K562 (cell line): ENCODE results near the gene GPRIN2. TPM values are rescaled to one million over a fixed set of nuclear protein-coding genes. Genes with fewer than 3 reads are reported as not detected.

Experiments used
- ATAC-seq: fragments of 200-7000 bp; cut with Tn5 transposase; 3 replicates; pipeline ENCODE4 v1.9.1; 2020; ENCODE audit warnings: moderate library complexity
- BruUV-seq: library from RNA; stranded (reverse); fragments of 400-500 nt; replicated peaks from 2 replicates; lab custom pipeline; 2021; lab: Mats Ljungman, UMichigan
- CTCF ChIA-PET: fragments of 300-600 bp; formaldehyde crosslinking; extraction: SDS; loops from one replicate; lab custom pipeline; 2021; ENCODE audit warnings: low intra/inter-chr PET ratio; lab: Yijun Ruan, JAX
- POLR2A ChIA-PET: fragments of 300-600, 350-650 bp; sonication (Branson Sonifier 250); formaldehyde crosslinking; extraction: SDS; loops from one replicate; lab custom pipeline; 2021; ENCODE audit warnings: antibody characterized with exemption, inconsistent platforms; lab: Yijun Ruan, JAX
- DNase-seq, 4 experiments: peaks; one replicate each; pipeline versions ENCODE4 v3.0.0 to v3.0.0-alpha.2; 2011 to 2018; ENCODE audit warnings: low spot score in 3 of 4, mixed read lengths in 3 of 4; ENCODE audit errors: extremely low read depth in 1 of 4
- FAIRE-seq: peaks from 2 replicates; lab custom pipeline; 2011; peaks lifted over from hg19 to GRCh38; lab: Jason Lieb, UNC
- H2AFZ ChIP-seq: 2 replicates; pipeline ENCODE4 v1.6.0; 2011; ENCODE audit warnings: low read depth, low read length, control low read depth, inconsistent platforms
- H3K27ac ChIP-seq: fragments of 200-600 bp; 3 replicates; pipeline ENCODE4 v1.8.0; 2011; ENCODE audit warnings: low read depth, mild to moderate bottlenecking, control low read depth, inconsistent platforms, low read length, moderate library complexity, mixed read lengths; ENCODE audit errors: extremely low read depth
- H3K27me3 ChIP-seq, 2 experiments: fragments of 300-600 bp in 1 of 2; 2 replicates in 1 of 2; 3 replicates in 1 of 2; pipeline versions ENCODE4 v1.6.0 to v1.8.0; 2011; ENCODE audit warnings: inconsistent platforms in 2 of 2, low read length in 2 of 2, mild to moderate bottlenecking in 1 of 2, mixed read lengths in 1 of 2, moderate library complexity in 1 of 2; ENCODE audit not compliant: control insufficient read depth in 2 of 2, insufficient read depth in 2 of 2
- H3K36me3 ChIP-seq: fragments of 300-600 bp; 3 replicates; pipeline ENCODE4 v1.8.0; 2011; ENCODE audit warnings: mild to moderate bottlenecking, low read length, inconsistent platforms; ENCODE audit not compliant: control insufficient read depth, insufficient read depth
- H3K4me1 ChIP-seq, 2 experiments: fragments of 200-600 bp in 1 of 2; replicated peaks in 1 of 2; 2 replicates in 1 of 2; 3 replicates in 1 of 2; pipeline versions ENCODE4 v1.5.1 to v1.8.0; 2011; ENCODE audit warnings: inconsistent platforms in 2 of 2, low read length in 2 of 2, mild to moderate bottlenecking in 1 of 2, mixed read lengths in 1 of 2, moderate library complexity in 1 of 2; ENCODE audit not compliant: control insufficient read depth in 2 of 2, insufficient read depth in 2 of 2
- H3K4me2 ChIP-seq: 2 replicates; pipeline ENCODE4 v1.6.1; 2011; ENCODE audit warnings: low read length, control low read depth, inconsistent platforms, mixed read lengths; ENCODE audit not compliant: insufficient read depth
- H3K4me3 ChIP-seq: fragments of 200-600 bp; sonication (generic), shearing (Covaris generic); 2 replicates; pipeline ENCODE4 v1.5.1; 2016; ENCODE audit warnings: control low read depth, inconsistent platforms
- H3K79me2 ChIP-seq: fragments of 200-600 bp; 3 replicates; pipeline ENCODE4 v1.8.0; 2011; ENCODE audit warnings: low read length, inconsistent platforms; ENCODE audit not compliant: control insufficient read depth, insufficient read depth
- H3K9ac ChIP-seq, 2 experiments: 2 replicates each; pipeline versions ENCODE4 v1.6.0 to v1.6.1; 2011; ENCODE audit warnings: low read depth in 2 of 2, low read length in 2 of 2, control low read depth in 1 of 2, inconsistent platforms in 1 of 2, mild to moderate bottlenecking in 1 of 2, mixed read lengths in 1 of 2; ENCODE audit not compliant: insufficient read depth in 1 of 2
- H3K9me1 ChIP-seq: one replicate; pipeline ENCODE4 v1.6.0; 2011; ENCODE audit warnings: inconsistent platforms, mild to moderate bottlenecking, low read length, moderate library complexity; ENCODE audit not compliant: control insufficient read depth, insufficient read depth
- H3K9me3 ChIP-seq: replicated peaks from 2 replicates; pipeline ENCODE4 v1.5.1; 2011; ENCODE audit warnings: low read depth, low read length, inconsistent platforms; ENCODE audit not compliant: control insufficient read depth, insufficient read depth
- H4K20me1 ChIP-seq: replicated peaks from 2 replicates; pipeline ENCODE4 v1.6.1; 2011; ENCODE audit warnings: low read length, inconsistent platforms, mixed read lengths; ENCODE audit not compliant: control insufficient read depth, insufficient read depth
- E2F3 ChIP-seq: fragments of 250-450 bp; sonication (Bioruptor Pico); IDR thresholded peaks from 2 replicates; pipeline ENCODE4 v1.4.0; 2020; ENCODE audit warnings: mild to moderate bottlenecking
- GABPB2 ChIP-seq: fragments of 250-450 bp; sonication (Bioruptor Pico); conservative IDR thresholded peaks from 2 replicates; pipeline ENCODE4 v1.5.1; 2021; ENCODE audit warnings: mild to moderate bottlenecking
- KDM5B ChIP-seq: fragments of 200-600 bp; sonication (generic); IDR thresholded peaks from 2 replicates; pipeline ENCODE4 v1.6.1; 2012; ENCODE audit warnings: low read depth, mild to moderate bottlenecking, moderate library complexity, low read length, control low read depth, inconsistent platforms; ENCODE audit not compliant: insufficient replicate concordance
- MTA1 ChIP-seq: fragments of 450-650 bp; IDR thresholded peaks from 2 replicates; pipeline ENCODE4 v1.6.1; 2017; ENCODE audit warnings: borderline replicate concordance
- NUFIP1 ChIP-seq: fragments of 450-650 bp; IDR thresholded peaks from 2 replicates; pipeline ENCODE4 v1.6.1; 2018; ENCODE audit not compliant: partially characterized antibody
- RFX7 ChIP-seq: fragments of 250-450 bp; sonication (Bioruptor Pico); IDR thresholded peaks from 2 replicates; pipeline ENCODE4 v1.5.1; 2021; ENCODE audit warnings: mild to moderate bottlenecking
- SIN3A ChIP-seq, 2 experiments: fragments of 150-350 bp in 1 of 2; IDR thresholded peaks; 2 replicates each; pipeline ENCODE4 v1.6.1; 2011 to 2016; ENCODE audit warnings: borderline replicate concordance in 2 of 2, low read depth in 2 of 2, low read length in 2 of 2, mild to moderate bottlenecking in 2 of 2, moderate library complexity in 2 of 2; ENCODE audit not compliant: control insufficient read depth in 1 of 2
- STAT5B ChIP-seq: fragments of 250-450 bp; sonication (Bioruptor Pico); IDR thresholded peaks from 2 replicates; pipeline ENCODE4 v1.8.0; 2021; ENCODE audit warnings: mild to moderate bottlenecking, inconsistent platforms
- WGBS: fragments of 100-300 bp; shearing (Covaris generic); methylation state at CpG from one replicate; pipeline ENCODE4 v1.1.6; 2016; ENCODE audit warnings: low coverage, mixed read lengths; ENCODE audit not compliant: insufficient coverage; ENCODE audit errors: missing lambda C conversion rate; 5-methylcytosine and 5-hydroxymethylcytosine counted together
- in situ Hi-C: fragments of 300-500 bp; cut with MboI; formaldehyde crosslinking; loops from 4 replicates; pipeline ENCODE4 v1.15.0; 2018; ENCODE audit warnings: inconsistent platforms, mixed read lengths
- intact Hi-C: fragments of 100-400 bp; cut with micrococcal nuclease; formaldehyde crosslinking; loops from 2 replicates; pipeline ENCODE4 v1.14.2; 2022
- polyA plus RNA-seq, 8 experiments: library from polyadenylated mRNA; depleted of rRNA in 4 of 8; stranded (reverse) in 5 of 8; unstranded in 3 of 8; fragments of >200 nt; fragmentation: Nextera tagmentation in 2 of 8; fragmentation: Illumina TruSeq in 1 of 8; extraction: Ambion mirVana in 2 of 8; extraction: Trizol in 1 of 8; gene quantifications; 2 replicates each; pipeline versions ENCODE4 v1.2.1 to v1.2.3, GENCODE V29; 2011 to 2014; ENCODE audit warnings: inconsistent platforms in 1 of 8, missing spikeins in 1 of 8
- total RNA-seq, 7 experiments: library from RNA; depleted of rRNA in 6 of 7; stranded (reverse); fragments of >200 nt in 6 of 7; fragmentation: Illumina TruSeq in 2 of 7; extraction: Trizol in 2 of 7; gene quantifications; 2 replicates each; pipeline versions ENCODE4 v1.2.1 to v1.2.3, GENCODE V29; 2011 to 2021; ENCODE audit warnings: low replicate concordance in 1 of 7

GPRIN2 gene
- total and polyA plus RNA-seq, 9 of the 15 experiments (the other 6 are each of a cell fraction or from before 2014, with no cell fraction given), result not detected

DNA sequence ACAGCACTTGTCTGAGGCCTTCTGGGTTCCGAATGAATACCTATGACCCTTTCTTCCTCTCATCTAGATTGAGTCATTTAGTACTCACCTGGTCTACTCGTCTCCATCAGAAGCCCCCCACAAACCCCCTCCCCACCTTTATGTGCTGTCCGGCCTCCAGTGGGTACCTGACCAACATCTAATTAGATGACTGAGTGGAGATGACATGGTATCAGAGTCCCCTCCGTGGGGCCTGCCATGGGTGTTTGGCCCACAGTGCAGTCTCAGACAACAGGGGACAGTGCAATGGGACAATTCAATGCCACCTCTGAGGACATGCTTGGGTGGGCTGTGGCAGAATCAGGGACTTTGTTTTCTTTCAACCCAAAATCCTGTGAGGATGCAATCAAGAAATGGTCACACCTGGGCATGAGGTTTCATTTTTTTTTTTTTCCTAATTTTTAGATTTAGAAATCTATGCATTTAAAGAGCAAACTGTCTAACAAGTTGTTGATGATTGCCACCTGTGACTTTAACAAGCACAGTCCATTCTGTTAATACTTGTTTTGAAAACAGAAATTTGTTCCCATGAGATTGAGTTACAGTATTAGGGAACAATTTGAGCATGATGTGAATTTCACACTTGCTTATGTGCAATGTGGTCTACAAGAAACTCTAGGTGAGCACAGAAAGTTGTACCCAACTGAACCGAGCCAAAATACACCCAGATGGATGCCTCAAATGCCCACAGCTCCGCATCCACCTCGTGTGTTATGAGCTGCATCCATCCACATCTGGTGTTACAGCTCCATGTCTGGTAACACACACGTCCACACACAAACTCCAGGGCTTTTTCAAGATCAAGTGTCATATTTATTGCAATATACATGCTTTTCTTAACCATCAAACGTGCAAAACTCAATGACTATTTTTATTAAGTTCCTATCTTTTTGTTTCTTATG lies 27.5 kb downstream of the GPRIN2 start:
- no peak for FAIRE-seq

DNA sequence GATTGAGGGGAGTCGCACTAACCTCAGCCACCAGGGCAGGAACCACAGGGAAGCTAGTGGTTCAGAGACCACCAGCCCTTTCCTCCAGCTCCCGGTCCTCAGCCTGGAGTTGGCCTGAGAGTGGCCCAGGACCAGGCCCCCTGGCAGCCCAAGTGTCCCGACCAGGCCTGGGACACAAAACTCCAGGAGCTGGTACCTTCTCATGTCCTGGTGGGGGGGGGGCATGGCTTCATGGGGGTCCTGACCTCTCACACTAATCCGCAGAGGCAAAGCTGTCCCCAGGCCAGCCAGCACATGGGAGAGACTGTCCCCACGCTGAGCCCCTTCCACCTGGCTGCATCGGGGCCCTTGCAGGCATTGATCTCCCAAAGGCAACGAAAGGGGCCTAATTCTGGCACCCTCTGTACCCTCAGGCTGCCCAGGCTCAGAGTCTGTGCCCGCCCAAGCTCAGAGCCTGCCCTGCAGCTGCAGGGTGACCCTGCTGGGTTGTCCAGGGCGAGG lies 28.2 kb downstream of the GPRIN2 start:
- Histone ChIP-seq H2AFZ (no peak overlapping the region), H3K9me1 (no peaks in the 10 kb centered on the region), H3K4me1 (peaks cover 12 to 13% of the 10 kb centered on the region in 2 experiments; a peak in 4 of 5 replicates), H3K9me3 (0 out of 2 replicates have a peak, but pooled peaks cover 6% of the 10 kb centered on the region), H3K27ac (no peak overlapping the region), H3K4me2 (no peak overlapping the region), H3K36me3 (no peaks in the 10 kb centered on the region), H4K20me1 (no peaks in the 10 kb centered on the region), H3K79me2 (no peaks in the 10 kb centered on the region), H3K27me3 (peaks cover 23 to 43% of the 10 kb centered on the region in 2 experiments; a peak in 4 of 5 replicates), H3K4me3 (no peak overlapping the region), H3K9ac (no peak overlapping the region)
- no peak for FAIRE-seq
- 1% methylated on average over 9 of the region's 9 CpGs for WGBS
- ChIA-PET CTCF (no interaction called here), POLR2A (interaction anchor here (0.6 to 1.9 kb wide), 6 partner anchors 8 to 219 kb away, joined by 3 to 6 read pairs (median 4); no protein-coding TSS in a partner anchor)
- in situ Hi-C loops, result no loop called here
- TF ChIP-seq STAT5B, result no peak
- TF ChIP-seq MTA1, result no peak
- TF ChIP-seq GABPB2 (CRISPR knock-in tag), result no peak
- no peak for TF ChIP-seq RFX7 (CRISPR knock-in tag)
- TF ChIP-seq KDM5B, result no peak
- ATAC-seq, result no peak
- intact Hi-C loops, result loop anchor here (2.0 kb wide), 1 partner anchor 21 kb away; no protein-coding TSS in a partner anchor
- no peak for DNase-seq
- no TSS peak for BruUV-seq

More for the DNA sequence above, 27.5 kb downstream of the GPRIN2 start:
- Histone ChIP-seq H3K9me3 (0 out of 2 replicates have a peak, but pooled peaks cover 6% of the 10 kb centered on the region), H3K36me3 (no peaks in the 10 kb centered on the region), H3K9me1 (no peaks in the 10 kb centered on the region), H3K4me2 (no peak overlapping the region), H3K27me3 (peaks cover 24 to 45% of the 10 kb centered on the region in 2 experiments; a peak in 4 of 5 replicates), H2AFZ (no peak overlapping the region), H3K27ac (no peak overlapping the region), H3K9ac (no peak overlapping the region), H3K79me2 (no peaks in the 10 kb centered on the region), H3K4me1 (peaks cover 7 to 11% of the 10 kb centered on the region in 2 experiments; a peak in 4 of 5 replicates), H3K4me3 (no peak overlapping the region), H4K20me1 (no peaks in the 10 kb centered on the region)
- DNase-seq (no peak), ATAC-seq (no peak)
- WGBS, result 1% methylated on average over 9 of the region's 9 CpGs
- ChIA-PET CTCF (no interaction called here), POLR2A (interaction anchor here (0.6 to 1.9 kb wide), 6 partner anchors 9 to 15 kb away, joined by 4 to 7 read pairs (median 5); no protein-coding TSS in a partner anchor)
- TF ChIP-seq SIN3A (IDR thresholded peaks at IDR 0.05; ENCODE audit: borderline replicate concordance in 2 of 2, control insufficient read depth in 1 of 2, low read depth in 2 of 2, low read length in 2 of 2) (no peak), NUFIP1 (no peak), E2F3 (CRISPR knock-in tag) (0 out of 2 replicates have a peak, but pooled peaks have one; percentile 14)
- intact Hi-C loops, result loop anchor here (2.0 kb wide), 1 partner anchor 20 kb away; no protein-coding TSS in a partner anchor
- in situ Hi-C loops, result no loop called here
- BruUV-seq, result no TSS peak
